ENCODE data around the gene CSNK2B.

CSNK2B gene

GRCh38 chr6:31717499-31718222 is 51.8 kb downstream of the CSNK2B start:
- no peak for DNase-seq

GRCh38 chr6:31718265-31718664 is 52.4 kb downstream of the CSNK2B start:
- no peak for DNase-seq

- no peak for DNase-seq
Observed at GRCh38 chr6:31719001-31719400, 53.1 kb downstream of the CSNK2B start.

Data from CD4-positive, alpha-beta T cell treated with Interferon gamma for 1 hour (primary cell).